ENCODE results near the gene NCKAP5. TPM values are rescaled to one million over a fixed set of nuclear protein-coding genes. Genes with fewer than 3 reads are reported as not detected.

The NCKAP5 gene
- total and polyA plus RNA-seq, 2 of the 8 experiments (the other 6 are each of a cell fraction or from before 2014, with no cell fraction given): 0.27 to 0.86 TPM

DNA sequence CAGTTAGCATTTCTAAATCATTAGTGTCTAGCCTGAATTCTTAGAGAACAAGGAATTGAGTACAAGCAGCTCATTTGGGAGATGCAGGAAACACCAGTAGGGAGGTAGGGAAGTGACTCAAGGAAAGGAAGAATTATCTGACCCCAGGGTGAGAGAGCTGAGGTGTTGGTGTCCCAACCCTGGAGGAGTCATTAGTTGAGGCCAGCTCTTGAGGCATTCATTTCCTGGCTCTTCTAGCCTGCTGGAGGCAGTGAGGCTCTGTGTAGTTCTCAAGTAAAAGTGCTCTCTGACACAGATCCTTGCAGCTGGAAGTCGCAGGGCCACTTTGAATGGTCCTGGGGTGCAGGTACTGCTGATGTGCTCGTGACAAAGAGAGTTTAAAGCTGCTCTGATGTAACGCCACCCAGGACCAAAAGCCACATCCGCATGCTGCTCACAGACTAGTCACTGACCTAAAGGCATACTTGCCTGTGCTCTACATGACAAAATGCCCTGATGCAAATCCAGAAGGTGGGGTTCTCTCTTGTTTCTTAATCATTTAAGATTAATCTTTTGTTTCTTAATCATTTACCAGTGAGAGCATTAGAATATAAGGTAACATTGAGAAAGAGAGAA is 598.8 kb downstream of the NCKAP5 start:
- 0 out of 2 replicates have a peak overlapping the region, but pooled peaks have one; percentile 46 for H2AFZ ChIP-seq (ENCODE audit: low read length)
- no peak overlapping the region for H2BK5ac ChIP-seq (ENCODE audit: low read depth, low read length)
- FAIRE-seq (no peak), DNase-seq (ENCODE audit: low read depth in 1 of 2, low spot score in 2 of 2) (no peak)
- no peak overlapping the region for H3K27ac ChIP-seq (ENCODE audit: low read depth, low read length)
- H3K56ac ChIP-seq (replicated peaks; ENCODE audit: insufficient read length, low read depth, low read length): no peak overlapping the region
- 83% methylated on average over 4 of the region's 4 CpGs; no CpG with 5 or more reads in 1 of the 2 experiments for WGBS, 2 experiments (ENCODE audit: extremely low coverage in 1 of 2, insufficient coverage in 1 of 2, insufficient read length in 1 of 2, insufficient replicate concordance in 2 of 2, low coverage in 1 of 2, low lambda C conversion rate in 2 of 2, missing lambda C conversion rate in 1 of 2)
- H2BK120ac ChIP-seq (replicated peaks; ENCODE audit: low read depth, low read length): no peak overlapping the region
- no peak overlapping the region for H3K9ac ChIP-seq (replicated peaks in 1 of 4; ENCODE audit: extremely low read depth in 1 of 4, low read depth in 3 of 4, low read length in 3 of 4)
- ChIA-PET CTCF (ENCODE audit: partially characterized antibody) (interaction anchor here (1.7 kb wide), 1 partner anchor 58 kb away, joined by 6 read pairs; no protein-coding TSS in a partner anchor), POLR2A (ENCODE audit: partially characterized antibody) (no interaction called here)
- H3K23ac ChIP-seq (ENCODE audit: insufficient read length): no peak overlapping the region
- H3K4me2 ChIP-seq (ENCODE audit: insufficient read depth in 1 of 2, low read depth in 2 of 2, low read length in 2 of 2): no peak overlapping the region
- H3K4ac ChIP-seq (replicated peaks; ENCODE audit: insufficient read length, low read depth, low read length): no peak overlapping the region
- no peak overlapping the region for H2BK20ac ChIP-seq (ENCODE audit: low read length)
- H3K18ac ChIP-seq (ENCODE audit: extremely low read depth, low read length): no peak overlapping the region
- H3K14ac ChIP-seq (ENCODE audit: insufficient read length): no peak overlapping the region
- no peaks in the 10 kb centered on the region for H3K36me3 ChIP-seq (ENCODE audit: control insufficient read depth in 2 of 4, insufficient read depth in 4 of 4, low read length in 3 of 4)
- no peak overlapping the region for H2AK5ac ChIP-seq (ENCODE audit: low read depth, low read length)
- no peak overlapping the region for H2BK15ac ChIP-seq (ENCODE audit: low read length)
- no peaks in the 10 kb centered on the region for H3K4me1 ChIP-seq (replicated peaks in 1 of 4; ENCODE audit: control insufficient read depth in 3 of 4, insufficient read depth in 4 of 4, low read length in 3 of 4)
- H3K23me2 ChIP-seq (ENCODE audit: low read depth, low read length): no peaks in the 10 kb centered on the region
- no peak overlapping the region for H3K4me3 ChIP-seq (ENCODE audit: extremely low read depth in 1 of 4, insufficient read depth in 2 of 4, low read depth in 3 of 4, low read length in 4 of 4)
- H3K79me2 ChIP-seq (ENCODE audit: control insufficient read depth in 1 of 2, insufficient read depth in 2 of 2, low read length in 2 of 2): no peaks in the 10 kb centered on the region
- H4K5ac ChIP-seq (ENCODE audit: insufficient read length, low read depth, low read length): no peak overlapping the region
- H4K91ac ChIP-seq (replicated peaks; ENCODE audit: insufficient read length, low read length): no peak overlapping the region
- H3K79me1 ChIP-seq (ENCODE audit: low read depth, low read length): no peaks in the 10 kb centered on the region
- no peak overlapping the region for H4K8ac ChIP-seq (ENCODE audit: extremely low read depth, insufficient read depth, low read length)
- no peaks in the 10 kb centered on the region for H3K27me3 ChIP-seq (replicated peaks in 1 of 4; ENCODE audit: control insufficient read depth in 3 of 4, extremely low read depth in 1 of 4, insufficient read depth in 3 of 4, low read length in 3 of 4)
- no peaks in the 10 kb centered on the region for H3K9me3 ChIP-seq (ENCODE audit: insufficient read depth in 2 of 2, low read depth in 1 of 2, low read length in 1 of 2)
- H2BK12ac ChIP-seq (ENCODE audit: low read depth, low read length): no peak overlapping the region
- no peaks in the 10 kb centered on the region for H4K20me1 ChIP-seq (replicated peaks in 1 of 2; ENCODE audit: control insufficient read depth in 1 of 2, insufficient read depth in 2 of 2, low read length in 2 of 2)
- TF ChIP-seq MAFK (IDR thresholded peaks at IDR 0.05; ENCODE audit: low read depth, low read length) (no peak), RAD21 (IDR thresholded peaks at IDR 0.05 in 1 of 2, conservative IDR thresholded peaks at IDR 0.05 in 1 of 2; ENCODE audit: low read depth in 2 of 2, low read length in 2 of 2) (no peak), NANOG (IDR thresholded peaks at IDR 0.05; ENCODE audit: insufficient read depth, low read depth, low read length, poor library complexity, severe bottlenecking) (no peak), SIRT6 (IDR thresholded peaks at IDR 0.05; ENCODE audit: low read length) (no peak), RBBP5 (IDR thresholded peaks at IDR 0.05; ENCODE audit: borderline replicate concordance, low read depth, low read length) (no peak), KDM4A (IDR thresholded peaks at IDR 0.05; ENCODE audit: low read depth, low read length, severe bottlenecking) (no peak), POLR2A (IDR thresholded peaks at IDR 0.05; ENCODE audit: control extremely low read depth in 1 of 2, low read depth in 2 of 2, low read length in 2 of 2) (no peak), KDM1A (IDR thresholded peaks at IDR 0.05; ENCODE audit: borderline replicate concordance, low read length) (no peak)
- TF ChIP-seq, protein P1, sequence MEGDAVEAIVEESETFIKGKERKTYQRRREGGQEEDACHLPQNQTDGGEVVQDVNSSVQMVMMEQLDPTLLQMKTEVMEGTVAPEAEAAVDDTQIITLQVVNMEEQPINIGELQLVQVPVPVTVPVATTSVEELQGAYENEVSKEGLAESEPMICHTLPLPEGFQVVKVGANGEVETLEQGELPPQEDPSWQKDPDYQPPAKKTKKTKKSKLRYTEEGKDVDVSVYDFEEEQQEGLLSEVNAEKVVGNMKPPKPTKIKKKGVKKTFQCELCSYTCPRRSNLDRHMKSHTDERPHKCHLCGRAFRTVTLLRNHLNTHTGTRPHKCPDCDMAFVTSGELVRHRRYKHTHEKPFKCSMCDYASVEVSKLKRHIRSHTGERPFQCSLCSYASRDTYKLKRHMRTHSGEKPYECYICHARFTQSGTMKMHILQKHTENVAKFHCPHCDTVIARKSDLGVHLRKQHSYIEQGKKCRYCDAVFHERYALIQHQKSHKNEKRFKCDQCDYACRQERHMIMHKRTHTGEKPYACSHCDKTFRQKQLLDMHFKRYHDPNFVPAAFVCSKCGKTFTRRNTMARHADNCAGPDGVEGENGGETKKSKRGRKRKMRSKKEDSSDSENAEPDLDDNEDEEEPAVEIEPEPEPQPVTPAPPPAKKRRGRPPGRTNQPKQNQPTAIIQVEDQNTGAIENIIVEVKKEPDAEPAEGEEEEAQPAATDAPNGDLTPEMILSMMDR (IDR thresholded peaks at IDR 0.05; ENCODE audit: control extremely low read depth in 1 of 3, insufficient read depth in 1 of 3, low read depth in 1 of 3, low read length in 3 of 3): no peak
